ENCODE results near the gene REEP5. TPM values are rescaled to one million over a fixed set of nuclear protein-coding genes. Genes with fewer than 3 reads are reported as not detected.
"Not testable (repeated sequence)": the region's sequence is repeated elsewhere in the genome, so short reads cannot be mapped to it uniquely, and the experiment has no call there.

The REEP5 gene
- total and polyA plus RNA-seq, 2 of the 13 experiments (the other 11 are each of a cell fraction or from before 2014, with no cell fraction given): 49.4 to 239 TPM

GRCh38 chr5:112904996-112905395 lies 17.0 kb downstream of the REEP5 start:
- FAIRE-seq; ATAC-seq; H4K20me1 ChIP-seq (ENCODE audit: insufficient read depth, low read length); H3K9ac ChIP-seq (ENCODE audit: insufficient read depth, low read depth, low read length); H3K4me1 ChIP-seq (ENCODE audit: insufficient read depth, low read length); BruUV-seq (replicated peaks); H3K4me2 ChIP-seq (ENCODE audit: low read depth, low read length); H3K27ac ChIP-seq (ENCODE audit: extremely low read length, insufficient read depth, low read length); H3K79me2 ChIP-seq (ENCODE audit: insufficient read depth, low read length); in situ Hi-C loops (cut with HindIII; ENCODE audit: extremely low pct_ligation_motif_present, low pct_unique_long_range_greater_than_20kb); H3K9me3 ChIP-seq (ENCODE audit: low read length); H3K27me3 ChIP-seq (ENCODE audit: control insufficient read depth in 1 of 2, insufficient read depth in 2 of 2, low read length in 2 of 2); H2AFZ ChIP-seq (ENCODE audit: low read length); CTCF ChIA-PET (ENCODE audit: low intra/inter-chr PET ratio, low total read pairs); DNase-seq (ENCODE audit: low spot score); H3K4me3 ChIP-seq (replicated peaks in 1 of 3; ENCODE audit: insufficient read depth in 1 of 3, low read depth in 2 of 3, low read length in 3 of 3); intact Hi-C loops (cut with micrococcal nuclease; ENCODE audit: unreplicated experiment): not testable (repeated sequence)
- POLR2A ChIA-PET: interaction anchor here (3.6 kb wide), 1 partner anchor 16 kb away, joined by 13 read pairs; the partner anchor contains the start of gene REEP5
- WGBS (ENCODE audit: low lambda C conversion rate): 94% methylated on average over 3 of the region's 3 CpGs
- H3K36me3 ChIP-seq (replicated peaks in 1 of 2; ENCODE audit: control insufficient read depth in 1 of 2, insufficient read depth in 2 of 2, low read length in 2 of 2): peaks cover 5 to 40% of the 10 kb centered on the region in 2 experiments

DNA sequence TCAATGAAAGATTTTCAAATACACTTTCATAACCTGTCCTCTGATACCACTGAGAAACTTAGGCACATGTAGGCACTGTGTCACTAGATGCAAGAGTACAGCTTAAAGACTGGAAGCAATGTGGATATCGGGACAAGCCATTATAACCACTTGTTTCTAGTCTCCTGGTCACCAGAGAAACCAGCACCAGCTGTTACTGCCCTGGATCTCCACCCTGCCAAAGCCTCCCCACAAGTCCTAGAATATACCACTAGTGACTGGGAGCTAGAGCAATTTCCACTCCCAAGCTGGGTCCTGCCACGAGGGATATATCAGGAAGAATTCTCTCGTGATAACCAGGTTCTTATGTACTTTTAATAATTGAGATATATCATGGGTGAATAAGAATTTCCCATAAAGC lies 19.5 kb downstream of the REEP5 start:
- no TSS peak for BruUV-seq (replicated peaks)
- in situ Hi-C loops (cut with HindIII; ENCODE audit: extremely low pct_ligation_motif_present, low pct_unique_long_range_greater_than_20kb) (no loop called here), intact Hi-C loops (cut with micrococcal nuclease; ENCODE audit: unreplicated experiment) (no loop called here)
- Histone ChIP-seq H3K4me2 (ENCODE audit: low read depth, low read length) (no peak overlapping the region), H3K27ac (ENCODE audit: extremely low read length, insufficient read depth, low read length) (no peak overlapping the region), H3K79me2 (ENCODE audit: insufficient read depth, low read length) (peaks cover 4% of the 10 kb centered on the region), H3K27me3 (ENCODE audit: control insufficient read depth in 1 of 2, insufficient read depth in 2 of 2, low read length in 2 of 2) (no peaks in the 10 kb centered on the region), H3K9ac (ENCODE audit: insufficient read depth, low read depth, low read length) (no peak overlapping the region), H3K4me1 (ENCODE audit: insufficient read depth, low read length) (no peaks in the 10 kb centered on the region), H4K20me1 (ENCODE audit: insufficient read depth, low read length) (no peaks in the 10 kb centered on the region; the same call in 1 of the 2 replicates), H2AFZ (ENCODE audit: low read length) (no peak overlapping the region), H3K9me3 (ENCODE audit: low read length) (no peaks in the 10 kb centered on the region), H3K4me3 (replicated peaks in 1 of 3; ENCODE audit: insufficient read depth in 1 of 3, low read depth in 2 of 3, low read length in 3 of 3) (no peak overlapping the region), H3K36me3 (replicated peaks in 1 of 2; ENCODE audit: control insufficient read depth in 1 of 2, insufficient read depth in 2 of 2, low read length in 2 of 2) (peaks cover 6 to 45% of the 10 kb centered on the region in 2 experiments)
- no peak for FAIRE-seq
- WGBS (ENCODE audit: low lambda C conversion rate): 93% methylated on average over 3 of the region's 3 CpGs
- POLR2A ChIA-PET: interaction anchor here (1.8 to 3.6 kb wide), 2 partner anchors 19 to 42 kb away, joined by 7 to 13 read pairs; partner anchors contain the start of genes REEP5 and SRP19
- no peak for DNase-seq (ENCODE audit: low spot score)
- ATAC-seq: no peak
- CTCF ChIA-PET (ENCODE audit: low intra/inter-chr PET ratio, low total read pairs): no interaction called here
- no peak for TF ChIP-seq CEBPB (IDR thresholded peaks at IDR 0.05; ENCODE audit: borderline replicate concordance, low read depth, low read length)
- TF ChIP-seq NFE2 (CRISPR knock-in tag; IDR thresholded peaks at IDR 0.05): no peak
- no peak for TF ChIP-seq ZSCAN29 (CRISPR knock-in tag; conservative IDR thresholded peaks at IDR 0.05)
- no peak for TF ChIP-seq ZNF292 (CRISPR knock-in tag; IDR thresholded peaks at IDR 0.05; ENCODE audit: borderline replicate concordance, low read depth)
- no peak for TF ChIP-seq TP53 (CRISPR knock-in tag; conservative IDR thresholded peaks at IDR 0.05)
- TF ChIP-seq ETV5 (CRISPR knock-in tag; IDR thresholded peaks at IDR 0.05; ENCODE audit: borderline replicate concordance): no peak
- TF ChIP-seq AKAP8 (CRISPR knock-in tag; IDR thresholded peaks at IDR 0.05): no peak
- TF ChIP-seq, protein P1, sequence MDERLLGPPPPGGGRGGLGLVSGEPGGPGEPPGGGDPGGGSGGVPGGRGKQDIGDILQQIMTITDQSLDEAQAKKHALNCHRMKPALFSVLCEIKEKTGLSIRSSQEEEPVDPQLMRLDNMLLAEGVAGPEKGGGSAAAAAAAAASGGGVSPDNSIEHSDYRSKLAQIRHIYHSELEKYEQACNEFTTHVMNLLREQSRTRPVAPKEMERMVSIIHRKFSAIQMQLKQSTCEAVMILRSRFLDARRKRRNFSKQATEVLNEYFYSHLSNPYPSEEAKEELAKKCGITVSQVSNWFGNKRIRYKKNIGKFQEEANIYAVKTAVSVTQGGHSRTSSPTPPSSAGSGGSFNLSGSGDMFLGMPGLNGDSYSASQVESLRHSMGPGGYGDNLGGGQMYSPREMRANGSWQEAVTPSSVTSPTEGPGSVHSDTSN (CRISPR knock-in tag; IDR thresholded peaks at IDR 0.05): no peak
- TF ChIP-seq MIER2 (CRISPR knock-in tag; IDR thresholded peaks at IDR 0.05): no peak
- TF ChIP-seq ZKSCAN5 (CRISPR knock-in tag; IDR thresholded peaks at IDR 0.05): no peak
- TF ChIP-seq SIN3A (IDR thresholded peaks at IDR 0.05; ENCODE audit: borderline replicate concordance, low read depth, low read length): no peak
- TF ChIP-seq EHMT2 (IDR thresholded peaks at IDR 0.05; ENCODE audit: borderline replicate concordance, low read depth, low read length): no peak
- TF ChIP-seq TRIM24 (CRISPR knock-in tag; IDR thresholded peaks at IDR 0.05): no peak
- TF ChIP-seq ZNF7 (CRISPR knock-in tag; IDR thresholded peaks at IDR 0.05): no peak
